NB4 (cell line): ENCODE results near the gene FBRS.

Experiments
- MYC ChIP-seq: IDR thresholded peaks from 2 replicates; pipeline ENCODE4 v1.6.1; 2011; ENCODE audit warnings: low read depth, low read length
- POLR2A ChIP-seq: IDR thresholded peaks from 2 replicates; pipeline ENCODE4 v1.6.1; 2011; ENCODE audit warnings: mild to moderate bottlenecking; ENCODE audit not compliant: insufficient read length; ENCODE audit errors: extremely low read depth
- TF ChIP-seq, protein P1 (sequence below): IDR thresholded peaks from one replicate; pipeline ENCODE4 v1.5.1; 2012; ENCODE audit warnings: low read depth, low read length

DNA sequence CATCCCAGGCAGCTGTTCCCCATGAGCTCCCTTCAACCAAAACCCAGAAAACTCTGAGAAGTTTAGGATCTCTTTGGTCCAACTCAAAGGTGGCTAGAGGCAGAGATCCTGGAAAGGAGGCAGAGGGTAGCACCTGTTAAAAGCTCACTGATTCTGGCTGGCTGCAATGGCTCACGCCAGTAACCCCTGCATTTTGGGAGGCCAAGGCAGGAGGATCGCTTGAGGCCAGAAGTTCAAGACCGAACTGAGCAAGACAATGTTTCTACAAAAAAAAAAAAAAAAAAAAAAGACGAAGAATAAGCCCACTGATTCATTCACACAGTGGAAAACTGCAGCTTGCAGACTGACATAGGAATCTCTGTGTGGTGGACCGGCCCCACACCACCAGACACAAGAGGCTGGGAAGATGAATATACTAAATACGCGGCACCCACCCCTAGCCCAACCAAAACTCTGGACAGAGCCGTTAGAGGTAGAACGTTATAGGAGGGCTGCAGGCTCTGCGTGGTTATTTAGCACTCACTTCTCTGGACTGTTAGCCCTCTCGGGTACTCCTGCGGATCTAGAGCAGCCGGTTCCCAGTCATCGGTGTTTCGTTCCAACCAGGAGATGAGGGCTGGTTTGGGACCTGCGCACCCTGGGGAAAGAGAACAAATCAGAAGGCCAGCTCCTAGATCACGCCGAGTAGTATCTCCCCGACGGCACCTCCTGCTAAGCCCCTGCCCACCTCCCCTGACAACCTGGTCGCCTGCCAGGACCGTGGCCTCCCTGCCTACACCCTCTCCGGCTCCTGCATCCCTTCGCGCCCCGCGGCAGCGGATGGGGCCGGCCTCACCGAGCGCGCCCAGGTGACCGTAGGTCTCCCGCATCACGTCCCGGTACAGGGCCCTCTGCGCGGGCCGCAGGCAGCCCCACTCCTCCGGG is 49.0 kb upstream of the FBRS start:
- TF ChIP-seq, protein P1, sequence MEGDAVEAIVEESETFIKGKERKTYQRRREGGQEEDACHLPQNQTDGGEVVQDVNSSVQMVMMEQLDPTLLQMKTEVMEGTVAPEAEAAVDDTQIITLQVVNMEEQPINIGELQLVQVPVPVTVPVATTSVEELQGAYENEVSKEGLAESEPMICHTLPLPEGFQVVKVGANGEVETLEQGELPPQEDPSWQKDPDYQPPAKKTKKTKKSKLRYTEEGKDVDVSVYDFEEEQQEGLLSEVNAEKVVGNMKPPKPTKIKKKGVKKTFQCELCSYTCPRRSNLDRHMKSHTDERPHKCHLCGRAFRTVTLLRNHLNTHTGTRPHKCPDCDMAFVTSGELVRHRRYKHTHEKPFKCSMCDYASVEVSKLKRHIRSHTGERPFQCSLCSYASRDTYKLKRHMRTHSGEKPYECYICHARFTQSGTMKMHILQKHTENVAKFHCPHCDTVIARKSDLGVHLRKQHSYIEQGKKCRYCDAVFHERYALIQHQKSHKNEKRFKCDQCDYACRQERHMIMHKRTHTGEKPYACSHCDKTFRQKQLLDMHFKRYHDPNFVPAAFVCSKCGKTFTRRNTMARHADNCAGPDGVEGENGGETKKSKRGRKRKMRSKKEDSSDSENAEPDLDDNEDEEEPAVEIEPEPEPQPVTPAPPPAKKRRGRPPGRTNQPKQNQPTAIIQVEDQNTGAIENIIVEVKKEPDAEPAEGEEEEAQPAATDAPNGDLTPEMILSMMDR: no peak
- TF ChIP-seq MYC (no peak), POLR2A (no peak)
